NCI-H748 treated with DMSO at 0.1 percent for 48 hours (cell line): ENCODE measurements around the gene SERINC4.
"Not testable (repeated sequence)": the region's sequence is repeated elsewhere in the genome, so short reads cannot be mapped to it uniquely, and the experiment has no call there.

Source experiments
- DNase-seq: peaks from one replicate; lab custom pipeline; 2025; lab: John Stamatoyannopoulos, UW

The SERINC4 gene

GRCh38 chr15:43749690-43750345 lies 50.2 kb downstream of the SERINC4 start:
- DNase-seq = no peak

DNA sequence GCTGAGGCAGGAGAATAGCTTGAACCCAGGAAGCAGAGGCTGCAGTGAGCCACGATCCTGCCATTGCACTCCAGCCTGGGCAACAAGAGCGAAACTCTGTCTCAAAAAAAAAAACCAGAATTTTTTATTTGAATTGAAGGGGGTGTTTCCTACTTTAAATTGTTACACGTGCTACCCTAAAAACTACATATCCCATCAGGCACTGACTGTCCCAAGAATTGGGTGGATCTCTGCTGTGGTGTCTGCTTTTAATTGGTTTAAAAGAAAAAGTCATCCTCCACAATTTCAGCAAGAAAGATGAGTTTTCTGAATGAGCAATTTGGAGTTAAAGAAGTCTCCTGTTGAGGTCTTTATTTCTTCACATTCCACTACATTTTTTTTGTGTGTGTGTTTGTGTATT lies 51.6 kb downstream of the SERINC4 start:
- no peak for DNase-seq

GRCh38 chr15:43746903-43747309 lies 53.1 kb downstream of the SERINC4 start:
- not testable (repeated sequence) for DNase-seq

DNA sequence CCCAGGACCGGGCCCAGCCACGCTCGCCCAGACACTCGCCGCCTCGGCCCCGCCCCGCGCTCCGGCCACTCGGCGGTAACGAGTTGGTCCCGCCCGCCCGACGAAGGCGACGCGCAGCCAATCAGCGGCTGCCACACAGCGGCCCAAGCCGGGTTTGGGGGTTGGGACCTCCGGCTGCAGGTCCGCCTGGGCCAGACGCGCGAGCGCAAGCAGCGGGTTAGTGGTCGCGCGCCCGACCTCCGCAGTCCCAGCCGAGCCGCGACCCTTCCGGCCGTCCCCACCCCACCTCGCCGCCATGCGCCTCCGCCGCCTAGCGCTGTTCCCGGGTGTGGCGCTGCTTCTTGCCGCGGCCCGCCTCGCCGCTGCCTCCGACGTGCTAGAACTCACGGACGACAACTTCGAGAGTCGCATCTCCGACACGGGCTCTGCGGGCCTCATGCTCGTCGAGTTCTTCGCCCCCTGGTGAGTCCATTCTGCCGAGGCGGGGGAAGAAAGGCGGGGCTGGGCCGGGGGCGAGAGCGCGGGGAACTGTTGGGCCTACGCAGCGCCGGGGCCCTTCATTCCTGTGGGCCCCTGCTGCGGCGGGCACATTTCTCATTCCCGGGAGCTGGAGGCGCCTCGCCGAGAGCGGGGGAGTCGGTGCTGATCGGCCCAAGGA lies 53.6 kb downstream of the SERINC4 start, which contains the start of gene PDIA3:
TSS of gene PDIA3 (plus strand) at position 194 of the 658 bp plus-strand sequence. CDS start at position 296, 102 bp downstream.
- peak; percentile 16 for DNase-seq
